Measurements from ENCODE around the gene HINFP. TPM values are rescaled to one million over a fixed set of nuclear protein-coding genes. Genes with fewer than 3 reads are reported as not detected.
"Not testable (repeated sequence)": the region's sequence is repeated elsewhere in the genome, so short reads cannot be mapped to it uniquely, and the experiment has no call there.

Gene HINFP
- total RNA-seq, 1 donor from 2014 or later, result 13.2 TPM

GRCh38 chr11:119156496-119156895, 35.1 kb downstream of the HINFP start:
- peak; percentile 4 for ATAC-seq

GRCh38 chr11:119157063-119157462, 35.7 kb downstream of the HINFP start:
- peak; percentile 44 for ATAC-seq

GRCh38 chr11:119158467-119158866, 37.1 kb downstream of the HINFP start:
- ATAC-seq, result no peak

- ATAC-seq, result no peak
These were observed 38.8 kb downstream of the HINFP start for GRCh38 chr11:119160151-119160550.

GRCh38 chr11:119161871-119162270, 40.5 kb downstream of the HINFP start:
- ATAC-seq, result no peak

GRCh38 chr11:119166368-119167076, 45.1 kb downstream of the HINFP start:
- ATAC-seq, result peak; percentile 64

- not testable (repeated sequence) for ATAC-seq
These were observed 45.7 kb downstream of the HINFP start for GRCh38 chr11:119167077-119167458.

- peak; percentile 91 for ATAC-seq
These were observed 46.6 kb downstream of the HINFP start for GRCh38 chr11:119167933-119168332.

- peak; percentile 84 for ATAC-seq
These were observed 47.3 kb downstream of the HINFP start, which contains the start of gene NLRX1 for GRCh38 chr11:119168471-119169281. Gene NLRX1 (plus strand): TSS chr11:119168725. CDS start chr11:119171404, 2,679 bp downstream.

GRCh38 chr11:119169282-119169719, 47.9 kb downstream of the HINFP start:
- peak; percentile 17 for ATAC-seq

GRCh38 chr11:119172513-119172912, 51.1 kb downstream of the HINFP start:
- ATAC-seq, result no peak

GRCh38 chr11:119173453-119173852, 52.1 kb downstream of the HINFP start:
- no peak for ATAC-seq

GRCh38 chr11:119175493-119176077, 54.2 kb downstream of the HINFP start:
- ATAC-seq, result peak; percentile 50

- ATAC-seq, result no peak
These were observed 56.8 kb downstream of the HINFP start for GRCh38 chr11:119178166-119178680.

GRCh38 chr11:119179342-119179741, 58.0 kb downstream of the HINFP start:
- ATAC-seq, result no peak

GRCh38 chr11:119179983-119180382, 58.6 kb downstream of the HINFP start:
- ATAC-seq, result peak; percentile 54

- no peak for ATAC-seq
These were observed 59.6 kb downstream of the HINFP start for GRCh38 chr11:119180729-119181676.

- no peak for ATAC-seq
These were observed 60.5 kb downstream of the HINFP start for GRCh38 chr11:119181677-119182412.

- not testable (repeated sequence) for ATAC-seq
These were observed 63.0 kb downstream of the HINFP start for GRCh38 chr11:119184399-119184798.
